AG09309 (cell line): ENCODE results near the gene ATAD2B.

Experiments used
- DNase-seq: peaks from one replicate; pipeline ENCODE4 v3.0.0-alpha.2; 2010; ENCODE audit warnings: low read depth
- H3K4me3 ChIP-seq: 2 replicates; pipeline ENCODE4 v1.5.1; 2011; ENCODE audit warnings: mild to moderate bottlenecking, low read depth, low read length, moderate library complexity; ENCODE audit not compliant: control insufficient read depth
- CTCF ChIP-seq: IDR thresholded peaks from 2 replicates; pipeline ENCODE4 v1.5.1; 2011; ENCODE audit warnings: mild to moderate bottlenecking, low read depth, low read length, inconsistent platforms; ENCODE audit not compliant: insufficient read depth, control insufficient read depth; ENCODE audit errors: missing control alignments

Gene ATAD2B

GRCh38 chr2:23760736-23761135 is 166.2 kb downstream of the ATAD2B start:
- peak; percentile 17 for TF ChIP-seq CTCF
- no peak for DNase-seq
- H3K4me3 ChIP-seq, result no peak overlapping the region

GRCh38 chr2:23757686-23758433 is 169.1 kb downstream of the ATAD2B start:
- no peak for TF ChIP-seq CTCF
- DNase-seq, result no peak
- no peak overlapping the region for H3K4me3 ChIP-seq

GRCh38 chr2:23756593-23757292 is 170.2 kb downstream of the ATAD2B start:
- DNase-seq, result no peak
- H3K4me3 ChIP-seq, result no peak overlapping the region
- no peak for TF ChIP-seq CTCF

- no peak for DNase-seq
- TF ChIP-seq CTCF, result no peak
- H3K4me3 ChIP-seq, result no peak overlapping the region
Observed at GRCh38 chr2:23754970-23755369, 172.0 kb downstream of the ATAD2B start.

GRCh38 chr2:23753291-23754010 is 173.5 kb downstream of the ATAD2B start:
- no peak for DNase-seq
- TF ChIP-seq CTCF, result no peak

GRCh38 chr2:23751747-23752265 is 175.1 kb downstream of the ATAD2B start:
- TF ChIP-seq CTCF, result no peak
- DNase-seq, result no peak
- H3K4me3 ChIP-seq, result no peak overlapping the region

More at GRCh38 chr2:23753291-23754010, 173.5 kb downstream of the ATAD2B start:
- H3K4me3 ChIP-seq, result no peak overlapping the region
